ENCODE data around the gene ARHGAP11A. TPM values are rescaled to one million over a fixed set of nuclear protein-coding genes. Genes with fewer than 3 reads are reported as not detected.

Gene ARHGAP11A
- total RNA-seq, 1 experiment from 2014 or later, result 35.5 TPM

DNA sequence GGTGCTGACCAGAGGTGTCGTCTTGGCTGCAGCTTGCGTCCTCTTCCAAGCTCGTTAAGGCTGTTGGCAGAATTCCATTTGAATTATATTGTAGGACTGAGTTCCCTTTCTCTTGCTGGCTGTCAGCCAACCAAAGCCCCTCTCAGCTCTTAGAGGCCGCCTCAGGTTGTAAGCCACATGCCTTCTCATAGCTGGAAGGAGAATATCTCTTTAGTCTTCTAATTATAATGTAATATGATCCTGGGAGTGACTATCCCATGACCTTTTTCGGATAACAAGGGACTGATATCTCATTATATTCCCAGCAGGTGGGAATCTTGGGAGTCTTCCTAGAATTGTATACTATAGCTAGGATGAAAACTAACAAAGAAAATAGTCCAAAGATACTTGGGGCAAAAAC is 31.0 kb downstream of the ARHGAP11A start:
- Histone ChIP-seq H3K4me3 (ENCODE audit: low read length) (no peak overlapping the region), H3K9me2 (replicated peaks; ENCODE audit: insufficient read depth, low read length) (no peaks in the 10 kb centered on the region), H4K20me1 (ENCODE audit: insufficient read depth, low read depth, low read length) (no peaks in the 10 kb centered on the region), H3K36me3 (ENCODE audit: insufficient read depth, low read length) (peaks cover 25% of the 10 kb centered on the region; the same call in 1 of the 2 replicates), H2AFZ (ENCODE audit: low read length) (no peak overlapping the region), H3K4me2 (ENCODE audit: low read depth, low read length, poor library complexity, severe bottlenecking) (no peak overlapping the region), H3K27me3 (ENCODE audit: low read length) (no peaks in the 10 kb centered on the region), H3K79me2 (ENCODE audit: low read length) (peaks cover 2% of the 10 kb centered on the region), H3K9me3 (ENCODE audit: low read length) (no peaks in the 10 kb centered on the region), H3K4me1 (ENCODE audit: low read length) (no peaks in the 10 kb centered on the region), H3K27ac (ENCODE audit: low read length) (no peak overlapping the region), H3K9ac (ENCODE audit: low read length) (no peak overlapping the region)
- DNase-seq, result no peak

- Histone ChIP-seq H3K27me3 (ENCODE audit: low read length) (no peaks in the 10 kb centered on the region), H3K27ac (ENCODE audit: low read length) (no peak overlapping the region), H3K36me3 (ENCODE audit: insufficient read depth, low read length) (peaks cover 34% of the 10 kb centered on the region), H3K9me3 (ENCODE audit: low read length) (no peaks in the 10 kb centered on the region), H3K4me3 (ENCODE audit: low read length) (no peak overlapping the region), H3K4me1 (ENCODE audit: low read length) (no peaks in the 10 kb centered on the region), H2AFZ (ENCODE audit: low read length) (no peak overlapping the region), H4K20me1 (ENCODE audit: insufficient read depth, low read depth, low read length) (no peaks in the 10 kb centered on the region), H3K9me2 (replicated peaks; ENCODE audit: insufficient read depth, low read length) (no peaks in the 10 kb centered on the region), H3K79me2 (ENCODE audit: low read length) (peaks cover 14% of the 10 kb centered on the region), H3K9ac (ENCODE audit: low read length) (no peak overlapping the region), H3K4me2 (ENCODE audit: low read depth, low read length, poor library complexity, severe bottlenecking) (no peak overlapping the region)
- DNase-seq, result no peak
These were observed 34.0 kb downstream of the ARHGAP11A start for GRCh38 chr15:32649342-32649741.

- Histone ChIP-seq H3K4me1 (ENCODE audit: low read length) (no peaks in the 10 kb centered on the region), H4K20me1 (ENCODE audit: insufficient read depth, low read depth, low read length) (no peaks in the 10 kb centered on the region), H3K27me3 (ENCODE audit: low read length) (no peaks in the 10 kb centered on the region), H3K79me2 (ENCODE audit: low read length) (peaks cover 16% of the 10 kb centered on the region), H3K4me3 (ENCODE audit: low read length) (no peak overlapping the region), H3K9me2 (replicated peaks; ENCODE audit: insufficient read depth, low read length) (no peaks in the 10 kb centered on the region), H3K4me2 (ENCODE audit: low read depth, low read length, poor library complexity, severe bottlenecking) (no peak overlapping the region), H3K36me3 (ENCODE audit: insufficient read depth, low read length) (peaks cover 30% of the 10 kb centered on the region), H3K9me3 (ENCODE audit: low read length) (no peaks in the 10 kb centered on the region), H3K27ac (ENCODE audit: low read length) (no peak overlapping the region), H2AFZ (ENCODE audit: low read length) (peak overlapping the region; percentile 25; the same call in 1 of the 2 replicates), H3K9ac (ENCODE audit: low read length) (no peak overlapping the region)
- peak; percentile 87 for DNase-seq
These were observed 36.0 kb downstream of the ARHGAP11A start for GRCh38 chr15:32651229-32651837.

- Histone ChIP-seq H3K36me3 (ENCODE audit: insufficient read depth, low read length) (peaks cover 23% of the 10 kb centered on the region), H4K20me1 (ENCODE audit: insufficient read depth, low read depth, low read length) (no peaks in the 10 kb centered on the region)
These were observed 36.9 kb downstream of the ARHGAP11A start for GRCh38 chr15:32652178-32652577.

DNA sequence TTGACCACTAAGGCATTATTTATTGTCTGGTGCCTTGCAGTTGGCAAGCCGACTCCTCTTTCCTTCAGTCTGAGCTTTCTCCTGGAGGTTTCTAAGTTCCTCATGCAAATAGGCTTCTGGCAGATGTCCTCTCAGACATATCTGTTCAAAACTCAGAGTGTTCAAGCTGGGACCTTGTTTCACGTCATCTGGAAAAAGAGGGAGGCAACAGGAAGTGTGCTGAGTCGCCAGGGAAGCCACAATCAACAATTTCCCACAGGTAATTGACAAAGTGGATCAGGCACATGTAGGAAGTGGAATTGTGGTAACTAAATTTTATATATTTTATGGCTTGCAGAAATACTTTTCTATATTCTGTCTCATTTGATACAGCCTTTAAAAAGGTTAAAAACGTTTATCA is 40.8 kb downstream of the ARHGAP11A start:
- H3K36me3 ChIP-seq (ENCODE audit: insufficient read depth, low read length), result peaks cover 25% of the 10 kb centered on the region
- no peaks in the 10 kb centered on the region for H3K9me2 ChIP-seq (replicated peaks; ENCODE audit: insufficient read depth, low read length)
- H4K20me1 ChIP-seq (ENCODE audit: insufficient read depth, low read depth, low read length), result no peaks in the 10 kb centered on the region
- no peak overlapping the region for H3K27ac ChIP-seq (ENCODE audit: low read length)
- peaks cover 16% of the 10 kb centered on the region for H3K79me2 ChIP-seq (ENCODE audit: low read length)
- no peaks in the 10 kb centered on the region for H3K9me3 ChIP-seq (ENCODE audit: low read length)
- no peak overlapping the region for H3K4me2 ChIP-seq (ENCODE audit: low read depth, low read length, poor library complexity, severe bottlenecking)
- H3K27me3 ChIP-seq (ENCODE audit: low read length), result no peaks in the 10 kb centered on the region
- no peak overlapping the region for H3K9ac ChIP-seq (ENCODE audit: low read length)
- H2AFZ ChIP-seq (ENCODE audit: low read length), result no peak overlapping the region
- no peak for DNase-seq
- no peaks in the 10 kb centered on the region for H3K4me1 ChIP-seq (ENCODE audit: low read length)
- H3K4me3 ChIP-seq (ENCODE audit: low read length), result no peak overlapping the region

More at GRCh38 chr15:32652178-32652577, 36.9 kb downstream of the ARHGAP11A start:
- H3K9me3 ChIP-seq (ENCODE audit: low read length), result no peaks in the 10 kb centered on the region
- no peak overlapping the region for H2AFZ ChIP-seq (ENCODE audit: low read length)
- H3K27me3 ChIP-seq (ENCODE audit: low read length), result no peaks in the 10 kb centered on the region
- no peaks in the 10 kb centered on the region for H3K4me1 ChIP-seq (ENCODE audit: low read length)
- H3K9me2 ChIP-seq (replicated peaks; ENCODE audit: insufficient read depth, low read length), result no peaks in the 10 kb centered on the region
- H3K4me2 ChIP-seq (ENCODE audit: low read depth, low read length, poor library complexity, severe bottlenecking), result no peak overlapping the region
- H3K27ac ChIP-seq (ENCODE audit: low read length), result no peak overlapping the region
- H3K9ac ChIP-seq (ENCODE audit: low read length), result no peak overlapping the region
- DNase-seq, result no peak
- peaks cover 16% of the 10 kb centered on the region for H3K79me2 ChIP-seq (ENCODE audit: low read length)
- no peak overlapping the region for H3K4me3 ChIP-seq (ENCODE audit: low read length)

DNA sequence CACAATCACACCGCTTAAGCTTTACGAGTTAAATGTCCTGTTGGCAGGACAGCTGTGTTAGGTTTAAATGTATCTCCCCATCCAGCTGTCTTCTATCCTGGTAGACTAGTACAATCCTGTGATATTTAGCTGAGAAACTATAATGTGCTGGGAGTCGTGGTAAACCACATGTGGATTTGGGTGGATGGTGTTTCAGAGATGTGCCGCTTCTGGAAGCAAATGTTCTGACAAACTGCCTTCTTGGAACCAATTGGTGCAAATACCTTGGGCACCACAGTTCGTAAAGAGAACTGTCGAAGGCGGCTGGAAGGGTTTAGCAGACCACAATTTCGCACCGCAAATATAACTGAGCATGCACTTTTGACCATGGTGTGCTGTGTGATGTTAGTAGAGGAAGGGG is 41.2 kb downstream of the ARHGAP11A start:
- H3K36me3 ChIP-seq (ENCODE audit: insufficient read depth, low read length), result peaks cover 22% of the 10 kb centered on the region
- peaks cover 12% of the 10 kb centered on the region for H3K79me2 ChIP-seq (ENCODE audit: low read length)
- H2AFZ ChIP-seq (ENCODE audit: low read length), result no peak overlapping the region
- H3K4me3 ChIP-seq (ENCODE audit: low read length), result no peak overlapping the region
- H3K9me2 ChIP-seq (replicated peaks; ENCODE audit: insufficient read depth, low read length), result no peaks in the 10 kb centered on the region
- H3K27me3 ChIP-seq (ENCODE audit: low read length), result no peaks in the 10 kb centered on the region
- no peak overlapping the region for H3K9ac ChIP-seq (ENCODE audit: low read length)
- H4K20me1 ChIP-seq (ENCODE audit: insufficient read depth, low read depth, low read length), result no peaks in the 10 kb centered on the region
- H3K4me1 ChIP-seq (ENCODE audit: low read length), result no peaks in the 10 kb centered on the region
- no peaks in the 10 kb centered on the region for H3K9me3 ChIP-seq (ENCODE audit: low read length)
- no peak for DNase-seq
- H3K27ac ChIP-seq (ENCODE audit: low read length), result no peak overlapping the region
- H3K4me2 ChIP-seq (ENCODE audit: low read depth, low read length, poor library complexity, severe bottlenecking), result no peak overlapping the region

DNA sequence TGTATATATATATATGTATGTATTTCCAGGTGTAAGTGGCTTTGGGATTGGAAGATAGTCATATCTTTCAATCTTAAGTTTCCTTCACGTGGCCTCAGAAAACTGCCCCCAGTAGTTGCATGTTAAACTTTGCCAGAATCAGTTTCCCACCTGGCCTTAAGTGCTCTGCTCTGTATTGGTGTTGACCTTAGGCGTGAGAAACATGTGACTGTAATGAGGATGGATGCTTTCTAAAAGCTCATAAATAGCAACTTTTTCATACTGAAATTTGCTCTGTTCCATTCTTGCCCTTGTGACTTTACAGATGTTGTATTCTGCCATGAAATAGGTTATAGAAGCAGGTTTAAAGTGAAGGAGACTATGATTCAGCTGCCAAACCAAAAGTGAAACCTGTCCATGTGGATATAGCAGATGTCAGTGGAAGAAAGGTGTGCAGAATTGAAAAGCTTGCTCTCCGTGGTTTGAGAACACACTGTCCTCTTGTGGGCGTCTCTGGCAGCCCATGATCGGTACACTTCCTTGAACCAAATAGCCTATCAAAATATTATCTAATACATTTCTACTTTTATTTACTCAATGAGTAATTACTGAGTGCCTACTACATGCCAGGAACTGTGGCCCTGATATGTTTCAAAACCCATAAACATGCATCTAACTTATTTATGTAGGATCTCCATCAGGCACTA is 42.0 kb downstream of the ARHGAP11A start:
- Histone ChIP-seq H3K4me3 (ENCODE audit: low read length) (no peak overlapping the region), H3K36me3 (ENCODE audit: insufficient read depth, low read length) (peaks cover 18% of the 10 kb centered on the region), H3K4me1 (ENCODE audit: low read length) (no peaks in the 10 kb centered on the region), H3K27ac (ENCODE audit: low read length) (no peak overlapping the region), H3K9me3 (ENCODE audit: low read length) (no peaks in the 10 kb centered on the region), H3K9ac (ENCODE audit: low read length) (no peak overlapping the region), H3K9me2 (replicated peaks; ENCODE audit: insufficient read depth, low read length) (no peaks in the 10 kb centered on the region), H3K4me2 (ENCODE audit: low read depth, low read length, poor library complexity, severe bottlenecking) (no peak overlapping the region), H3K27me3 (ENCODE audit: low read length) (no peaks in the 10 kb centered on the region), H2AFZ (ENCODE audit: low read length) (no peak overlapping the region), H3K79me2 (ENCODE audit: low read length) (peaks cover 4% of the 10 kb centered on the region), H4K20me1 (ENCODE audit: insufficient read depth, low read depth, low read length) (no peaks in the 10 kb centered on the region)
- no peak for DNase-seq

- Histone ChIP-seq H3K4me2 (ENCODE audit: low read depth, low read length, poor library complexity, severe bottlenecking) (no peak overlapping the region), H3K9me3 (ENCODE audit: low read length) (no peaks in the 10 kb centered on the region), H3K4me3 (ENCODE audit: low read length) (no peak overlapping the region), H3K79me2 (ENCODE audit: low read length) (0 out of 2 replicates have a peak, but pooled peaks cover 3% of the 10 kb centered on the region), H3K27ac (ENCODE audit: low read length) (no peak overlapping the region), H3K27me3 (ENCODE audit: low read length) (no peaks in the 10 kb centered on the region), H3K9ac (ENCODE audit: low read length) (no peak overlapping the region), H3K4me1 (ENCODE audit: low read length) (no peaks in the 10 kb centered on the region), H4K20me1 (ENCODE audit: insufficient read depth, low read depth, low read length) (no peaks in the 10 kb centered on the region), H3K9me2 (replicated peaks; ENCODE audit: insufficient read depth, low read length) (no peaks in the 10 kb centered on the region), H3K36me3 (ENCODE audit: insufficient read depth, low read length) (peaks cover 17% of the 10 kb centered on the region), H2AFZ (ENCODE audit: low read length) (no peak overlapping the region)
- DNase-seq, result no peak
These were observed 42.6 kb downstream of the ARHGAP11A start for GRCh38 chr15:32657941-32658340.
